Erythroblast (primary cell): ENCODE results near the gene TEX35.

Experiments
- GATA1 ChIP-seq: IDR thresholded peaks from 2 replicates; pipeline ENCODE4 v1.6.1; 2011; ENCODE audit warnings: low read depth, mild to moderate bottlenecking, control low read depth, low read length, moderate library complexity
- POLR2A ChIP-seq: IDR thresholded peaks from 2 replicates; pipeline ENCODE4 v1.6.1; 2011; ENCODE audit warnings: mild to moderate bottlenecking, low read length

DNA sequence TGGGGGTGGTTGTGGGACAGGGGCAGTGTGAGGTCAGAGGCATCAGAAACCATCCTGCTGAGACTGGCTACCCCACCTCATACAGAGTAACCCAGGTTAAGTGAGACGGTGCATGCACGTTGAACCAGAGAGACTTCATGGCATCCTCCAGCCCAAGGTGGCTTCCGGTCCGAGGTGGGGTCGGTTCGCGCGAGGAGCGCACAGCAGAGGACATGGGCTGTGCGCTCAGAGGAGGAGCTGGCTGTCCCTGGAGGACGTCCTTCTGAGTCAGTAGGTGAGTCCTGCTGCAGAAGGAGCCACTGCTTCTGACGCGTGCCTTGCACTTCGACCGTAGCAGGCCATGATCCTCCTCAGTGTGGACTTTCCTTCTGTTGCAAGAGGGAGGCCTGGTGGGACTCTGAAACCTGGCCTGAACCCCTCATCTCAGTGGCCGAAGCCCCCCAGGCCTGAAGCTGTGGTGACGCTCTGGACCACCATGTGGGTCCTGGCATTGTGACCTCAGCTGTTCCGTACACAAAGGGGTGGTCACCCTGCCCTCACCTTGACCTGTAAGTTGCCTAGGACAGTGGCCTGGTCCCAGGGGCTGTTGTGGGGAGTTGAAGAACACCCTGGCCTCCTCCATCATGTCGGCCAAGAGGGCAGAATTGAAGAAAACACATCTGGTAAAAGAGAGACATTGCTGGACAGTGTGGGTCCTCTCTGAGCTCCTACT, at the start of gene TEX35:
- TF ChIP-seq POLR2A (no peak), GATA1 (no peak)
